ENCODE results near the gene GDA. TPM values are rescaled to one million over a fixed set of nuclear protein-coding genes. Genes with fewer than 3 reads are reported as not detected.

GDA gene
- total and polyA plus RNA-seq, 2 of the 4 experiments (the other 2 are of a cell fraction), result not detected

DNA sequence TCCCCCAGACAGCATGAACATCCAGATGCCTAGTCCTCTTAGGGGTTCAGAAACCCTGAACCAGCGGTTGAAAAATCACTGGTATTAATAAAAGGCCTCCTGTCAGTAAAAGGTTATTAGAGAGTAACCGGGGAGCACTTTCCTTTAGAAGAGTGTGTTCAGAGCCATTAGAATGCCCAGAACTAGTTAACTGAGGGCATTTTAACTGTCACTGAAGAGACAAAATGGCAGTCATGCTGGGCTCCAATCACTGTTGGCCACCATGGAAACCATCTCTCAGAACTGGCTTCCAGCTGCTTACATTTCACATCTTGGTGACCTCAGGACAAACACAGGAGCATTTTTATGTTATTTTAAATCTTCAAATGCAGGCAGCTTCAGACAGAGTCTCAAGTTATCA, 36.2 kb upstream of the GDA start:
- 100% methylated on average over 1 of the region's 2 CpGs; no CpG with 5 or more reads in 1 of the 2 experiments for WGBS, 2 experiments (ENCODE audit: extremely low coverage in 2 of 2, insufficient read length in 1 of 2)
- dilution Hi-C loops (cut with HindIII; ENCODE audit: low sequenced_read_pairs, unreplicated experiment), result no loop called here

More for the DNA sequence above, 36.2 kb upstream of the GDA start:
- H2AK9ac ChIP-seq (replicated peaks; ENCODE audit: low read depth, low read length, poor library complexity), result no peak overlapping the region
- H3K18ac ChIP-seq (ENCODE audit: low read depth, low read length), result no peak overlapping the region
- no peak overlapping the region for H2BK20ac ChIP-seq (ENCODE audit: low read depth, low read length)
- no peaks in the 10 kb centered on the region for H3K9me1 ChIP-seq (ENCODE audit: insufficient read depth, low read length)
- H4K91ac ChIP-seq (ENCODE audit: insufficient read depth, low read depth, low read length), result no peak overlapping the region
- no peak overlapping the region for H3K9ac ChIP-seq (ENCODE audit: low read depth, low read length)
- H3K14ac ChIP-seq (replicated peaks; ENCODE audit: low read depth, low read length), result no peak overlapping the region
- H3K23ac ChIP-seq (ENCODE audit: low read depth, low read length), result no peak overlapping the region
- no peak overlapping the region for H3K4ac ChIP-seq (ENCODE audit: low read depth, low read length)
- H3K4me2 ChIP-seq (ENCODE audit: low read depth, low read length), result no peak overlapping the region
- no peak overlapping the region for H4K5ac ChIP-seq (ENCODE audit: low read depth, low read length)
- no peak overlapping the region for H3K56ac ChIP-seq (ENCODE audit: extremely low read depth, insufficient read depth, low read length)
- intact Hi-C loops (cut with micrococcal nuclease) (loop anchor here (10.0 kb wide), 1 partner anchor 562 kb away; no protein-coding TSS in a partner anchor), in situ Hi-C loops (cut with MboI; ENCODE audit: low sequenced_read_pairs) (no loop called here)
- H3K9me3 ChIP-seq (ENCODE audit: control insufficient read depth, insufficient read depth, low read length), result no peaks in the 10 kb centered on the region
- no peaks in the 10 kb centered on the region for H3K79me1 ChIP-seq (ENCODE audit: low read depth in 1 of 2, low read length in 2 of 2)
- no peak overlapping the region for H2BK120ac ChIP-seq (ENCODE audit: low read depth, low read length)
- no peaks in the 10 kb centered on the region for H3K36me3 ChIP-seq (ENCODE audit: control insufficient read depth, insufficient read depth, low read length)
- H2BK5ac ChIP-seq (ENCODE audit: low read depth, low read length, poor library complexity, severe bottlenecking), result no peak overlapping the region
- no peak overlapping the region for H4K8ac ChIP-seq (ENCODE audit: low read depth in 2 of 2, low read length in 2 of 2)
- H2BK15ac ChIP-seq (ENCODE audit: low read depth, low read length), result no peak overlapping the region
- ATAC-seq (ENCODE audit: low read depth) (no peak), DNase-seq (no peak)
- no peak overlapping the region for H2AK5ac ChIP-seq (ENCODE audit: low read depth, low read length)
- BruUV-seq (replicated peaks), result no TSS peak
- H3K4me3 ChIP-seq (ENCODE audit: insufficient read depth, low read depth, low read length), result no peak overlapping the region
- no peak overlapping the region for H3K27ac ChIP-seq (ENCODE audit: insufficient read depth, low read length)
- ChIA-PET CTCF (no interaction called here), POLR2A (ENCODE audit: unreplicated experiment) (no interaction called here)
- no peak for TF ChIP-seq MAFK (IDR thresholded peaks at IDR 0.05; ENCODE audit: low read depth, low read length)
- no peak for TF ChIP-seq RCOR1 (IDR thresholded peaks at IDR 0.05; ENCODE audit: insufficient replicate concordance, low read length)
- TF ChIP-seq, protein P1, sequence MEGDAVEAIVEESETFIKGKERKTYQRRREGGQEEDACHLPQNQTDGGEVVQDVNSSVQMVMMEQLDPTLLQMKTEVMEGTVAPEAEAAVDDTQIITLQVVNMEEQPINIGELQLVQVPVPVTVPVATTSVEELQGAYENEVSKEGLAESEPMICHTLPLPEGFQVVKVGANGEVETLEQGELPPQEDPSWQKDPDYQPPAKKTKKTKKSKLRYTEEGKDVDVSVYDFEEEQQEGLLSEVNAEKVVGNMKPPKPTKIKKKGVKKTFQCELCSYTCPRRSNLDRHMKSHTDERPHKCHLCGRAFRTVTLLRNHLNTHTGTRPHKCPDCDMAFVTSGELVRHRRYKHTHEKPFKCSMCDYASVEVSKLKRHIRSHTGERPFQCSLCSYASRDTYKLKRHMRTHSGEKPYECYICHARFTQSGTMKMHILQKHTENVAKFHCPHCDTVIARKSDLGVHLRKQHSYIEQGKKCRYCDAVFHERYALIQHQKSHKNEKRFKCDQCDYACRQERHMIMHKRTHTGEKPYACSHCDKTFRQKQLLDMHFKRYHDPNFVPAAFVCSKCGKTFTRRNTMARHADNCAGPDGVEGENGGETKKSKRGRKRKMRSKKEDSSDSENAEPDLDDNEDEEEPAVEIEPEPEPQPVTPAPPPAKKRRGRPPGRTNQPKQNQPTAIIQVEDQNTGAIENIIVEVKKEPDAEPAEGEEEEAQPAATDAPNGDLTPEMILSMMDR (conservative IDR thresholded peaks at IDR 0.05; ENCODE audit: low read depth, low read length), result no peak
- no peak for TF ChIP-seq CEBPB (IDR thresholded peaks at IDR 0.05; ENCODE audit: low read depth, low read length)
- TF ChIP-seq FOS (IDR thresholded peaks at IDR 0.05; ENCODE audit: low read depth, low read length), result no peak
- TF ChIP-seq CHD1 (IDR thresholded peaks at IDR 0.05; ENCODE audit: low read depth, low read length), result no peak
- no peak for TF ChIP-seq MXI1 (IDR thresholded peaks at IDR 0.05; ENCODE audit: borderline replicate concordance, low read depth, low read length)
- TF ChIP-seq BHLHE40 (IDR thresholded peaks at IDR 0.05; ENCODE audit: low read depth, low read length), result no peak
- no peak for TF ChIP-seq POLR2A (IDR thresholded peaks at IDR 0.05; ENCODE audit: low read depth, low read length)
- TF ChIP-seq, protein P2, sequence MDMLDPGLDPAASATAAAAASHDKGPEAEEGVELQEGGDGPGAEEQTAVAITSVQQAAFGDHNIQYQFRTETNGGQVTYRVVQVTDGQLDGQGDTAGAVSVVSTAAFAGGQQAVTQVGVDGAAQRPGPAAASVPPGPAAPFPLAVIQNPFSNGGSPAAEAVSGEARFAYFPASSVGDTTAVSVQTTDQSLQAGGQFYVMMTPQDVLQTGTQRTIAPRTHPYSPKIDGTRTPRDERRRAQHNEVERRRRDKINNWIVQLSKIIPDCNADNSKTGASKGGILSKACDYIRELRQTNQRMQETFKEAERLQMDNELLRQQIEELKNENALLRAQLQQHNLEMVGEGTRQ (IDR thresholded peaks at IDR 0.05; ENCODE audit: low read depth, low read length), result no peak
- TF ChIP-seq SMC3 (IDR thresholded peaks at IDR 0.05; ENCODE audit: low read depth, low read length), result no peak
- TF ChIP-seq RAD21 (IDR thresholded peaks at IDR 0.05; ENCODE audit: low read length), result no peak
- TF ChIP-seq, protein P3, sequence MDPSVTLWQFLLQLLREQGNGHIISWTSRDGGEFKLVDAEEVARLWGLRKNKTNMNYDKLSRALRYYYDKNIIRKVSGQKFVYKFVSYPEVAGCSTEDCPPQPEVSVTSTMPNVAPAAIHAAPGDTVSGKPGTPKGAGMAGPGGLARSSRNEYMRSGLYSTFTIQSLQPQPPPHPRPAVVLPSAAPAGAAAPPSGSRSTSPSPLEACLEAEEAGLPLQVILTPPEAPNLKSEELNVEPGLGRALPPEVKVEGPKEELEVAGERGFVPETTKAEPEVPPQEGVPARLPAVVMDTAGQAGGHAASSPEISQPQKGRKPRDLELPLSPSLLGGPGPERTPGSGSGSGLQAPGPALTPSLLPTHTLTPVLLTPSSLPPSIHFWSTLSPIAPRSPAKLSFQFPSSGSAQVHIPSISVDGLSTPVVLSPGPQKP (IDR thresholded peaks at IDR 0.05; ENCODE audit: borderline replicate concordance, low read depth, low read length), result no peak
- no peak for TF ChIP-seq RFX5 (IDR thresholded peaks at IDR 0.05; ENCODE audit: low read depth, low read length)
- no peak for TF ChIP-seq NFE2L2 (IDR thresholded peaks at IDR 0.05; ENCODE audit: low read depth, low read length)
- TF ChIP-seq MAZ (IDR thresholded peaks at IDR 0.05; ENCODE audit: borderline replicate concordance, low read depth, low read length), result no peak
- no peak overlapping the region for H2AFZ ChIP-seq (replicated peaks; ENCODE audit: low read length, poor library complexity)
- H4K20me1 ChIP-seq (ENCODE audit: insufficient read depth, low read length), result no peaks in the 10 kb centered on the region
- no peaks in the 10 kb centered on the region for H3K4me1 ChIP-seq (ENCODE audit: control insufficient read depth, insufficient read depth, low read length)
- no peaks in the 10 kb centered on the region for H3K27me3 ChIP-seq (ENCODE audit: control insufficient read depth, insufficient read depth, low read length)
